Amniotic stem cell (primary cell): ENCODE data around the gene APOL5.
"Not testable (repeated sequence)": the region's sequence is repeated elsewhere in the genome, so short reads cannot be mapped to it uniquely, and the experiment has no call there.

Source experiments
- DNase-seq: peaks from one replicate; lab custom pipeline; 2025; lab: John Stamatoyannopoulos, UW

Gene APOL5

GRCh38 chr22:35717572-35717971, at the start of gene APOL5:
TSS of gene APOL5 (plus strand) at chr22:35717872. CDS start at chr22:35717872, 0 bp downstream.
- no peak for DNase-seq

GRCh38 chr22:35674335-35674734, 43.3 kb upstream of the APOL5 start:
- no peak for DNase-seq

- DNase-seq, result not testable (repeated sequence)
Observed at GRCh38 chr22:35676065-35676464, 41.6 kb upstream of the APOL5 start.

- no peak for DNase-seq
Observed at GRCh38 chr22:35677460-35678187, 40.0 kb upstream of the APOL5 start.

GRCh38 chr22:35678836-35679235, 38.8 kb upstream of the APOL5 start:
- DNase-seq, result no peak

- DNase-seq, result not testable (repeated sequence)
Observed at GRCh38 chr22:35679492-35679891, 38.2 kb upstream of the APOL5 start.

- no peak for DNase-seq
Observed at GRCh38 chr22:35681454-35682052, 36.1 kb upstream of the APOL5 start.

- DNase-seq, result no peak
Observed at GRCh38 chr22:35683560-35683959, 34.1 kb upstream of the APOL5 start.

- no peak for DNase-seq
Observed at GRCh38 chr22:35684270-35684700, 33.4 kb upstream of the APOL5 start.

- no peak for DNase-seq
Observed at GRCh38 chr22:35684732-35685131, 32.9 kb upstream of the APOL5 start.

GRCh38 chr22:35685731-35686130, 31.9 kb upstream of the APOL5 start:
- no peak for DNase-seq

- DNase-seq, result no peak
Observed at GRCh38 chr22:35686298-35686697, 31.4 kb upstream of the APOL5 start.

GRCh38 chr22:35687461-35687860, 30.2 kb upstream of the APOL5 start:
- no peak for DNase-seq

GRCh38 chr22:35688913-35689675, 28.6 kb upstream of the APOL5 start:
- DNase-seq, result no peak

GRCh38 chr22:35690001-35690400, 27.7 kb upstream of the APOL5 start:
- DNase-seq, result no peak

- no peak for DNase-seq
Observed at GRCh38 chr22:35695202-35695601, 22.5 kb upstream of the APOL5 start.

GRCh38 chr22:35697142-35697541, 20.5 kb upstream of the APOL5 start:
- no peak for DNase-seq

- DNase-seq, result not testable (repeated sequence)
Observed at GRCh38 chr22:35699852-35700251, 17.8 kb upstream of the APOL5 start.

GRCh38 chr22:35703861-35704584, 13.6 kb upstream of the APOL5 start:
- no peak for DNase-seq

GRCh38 chr22:35705141-35705540, 12.5 kb upstream of the APOL5 start:
- peak; percentile 76 for DNase-seq

GRCh38 chr22:35708453-35708852, 9.2 kb upstream of the APOL5 start:
- no peak for DNase-seq

GRCh38 chr22:35708917-35709316, 8.8 kb upstream of the APOL5 start:
- DNase-seq, result no peak
